Subcutaneous adipose tissue (tissue), 4 donors: ENCODE measurements around the gene CMPK2. TPM values are rescaled to one million over a fixed set of nuclear protein-coding genes. Genes with fewer than 3 reads are reported as not detected.

ENCODE experiments used
- CTCF ChIP-seq: fragments of 450-650 bp; IDR thresholded peaks from one replicate; pipeline ENCODE4 v1.5.1; 2016; ENCODE audit warnings: low read depth, mild to moderate bottlenecking, control low read depth, antibody characterized with exemption, moderate library complexity
- total RNA-seq, 4 donors: library from RNA; depleted of rRNA; stranded (reverse); fragments of >200 nt; gene quantifications; one replicate each; pipeline ENCODE4 v1.1.0, GENCODE V29; 2016

Gene CMPK2
- total RNA-seq, 4 donors from 2014 or later, result 2.4 to 17.1 (median 4.8) TPM

DNA sequence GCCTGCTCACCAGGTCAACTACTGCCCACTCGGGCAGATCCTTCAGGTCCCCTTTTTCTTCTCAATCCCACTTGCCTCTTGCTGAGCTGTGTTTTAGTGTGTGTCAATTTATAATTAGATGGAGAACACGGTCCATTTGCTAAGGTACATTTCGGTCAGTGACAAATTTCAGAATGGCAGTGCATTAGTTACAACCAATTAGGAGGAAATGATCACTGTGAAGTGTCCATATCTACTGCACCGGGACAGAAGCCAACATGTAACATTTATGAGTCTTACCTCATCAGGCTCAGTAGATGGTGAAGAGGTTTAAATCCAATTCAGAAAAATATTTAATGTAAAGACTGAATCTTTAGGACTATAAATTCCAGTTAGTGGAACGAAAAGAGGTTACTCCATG lies 47.7 kb downstream of the CMPK2 start:
- no peak for TF ChIP-seq CTCF

DNA sequence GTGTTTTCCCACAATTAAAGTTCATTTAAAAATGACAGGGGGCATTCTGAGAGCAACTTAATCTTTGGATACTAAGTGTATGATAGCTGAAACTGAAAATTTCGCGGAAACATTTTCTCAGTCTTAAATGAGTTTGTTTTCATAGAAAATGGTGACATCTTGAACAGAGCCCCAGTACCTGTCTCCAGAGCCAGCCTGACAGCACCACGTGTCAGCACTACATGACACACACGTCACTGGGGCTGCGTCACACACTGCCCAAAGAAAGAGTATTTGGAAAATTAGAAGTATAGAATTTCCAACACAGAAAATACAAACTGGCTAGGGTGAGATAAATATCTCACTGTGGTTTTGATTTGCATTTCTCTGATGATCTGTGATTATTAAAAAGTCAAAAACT lies 50.8 kb downstream of the CMPK2 start:
- TF ChIP-seq CTCF, result no peak

DNA sequence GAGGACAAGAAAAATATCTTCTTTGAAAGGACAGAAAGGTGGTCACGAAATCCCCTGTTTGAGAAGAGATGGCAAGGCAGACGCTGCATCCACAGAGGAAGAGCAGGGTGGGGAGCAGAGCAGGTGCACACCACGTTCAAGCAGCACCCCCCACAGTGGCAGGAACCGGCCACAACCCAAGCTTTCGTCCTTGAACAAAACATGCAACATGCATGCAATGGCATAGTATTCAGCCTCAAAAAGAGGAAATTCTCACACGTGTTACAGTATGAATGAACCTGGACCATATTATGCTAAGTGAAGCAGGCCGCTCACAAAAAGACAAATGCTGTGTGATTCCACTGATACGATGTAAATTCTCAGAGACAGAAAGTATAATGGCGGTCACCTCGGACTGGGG lies 51.4 kb downstream of the CMPK2 start:
- no peak for TF ChIP-seq CTCF

GRCh38 chr2:6813573-6813972 lies 52.1 kb downstream of the CMPK2 start:
- TF ChIP-seq CTCF, result no peak

DNA sequence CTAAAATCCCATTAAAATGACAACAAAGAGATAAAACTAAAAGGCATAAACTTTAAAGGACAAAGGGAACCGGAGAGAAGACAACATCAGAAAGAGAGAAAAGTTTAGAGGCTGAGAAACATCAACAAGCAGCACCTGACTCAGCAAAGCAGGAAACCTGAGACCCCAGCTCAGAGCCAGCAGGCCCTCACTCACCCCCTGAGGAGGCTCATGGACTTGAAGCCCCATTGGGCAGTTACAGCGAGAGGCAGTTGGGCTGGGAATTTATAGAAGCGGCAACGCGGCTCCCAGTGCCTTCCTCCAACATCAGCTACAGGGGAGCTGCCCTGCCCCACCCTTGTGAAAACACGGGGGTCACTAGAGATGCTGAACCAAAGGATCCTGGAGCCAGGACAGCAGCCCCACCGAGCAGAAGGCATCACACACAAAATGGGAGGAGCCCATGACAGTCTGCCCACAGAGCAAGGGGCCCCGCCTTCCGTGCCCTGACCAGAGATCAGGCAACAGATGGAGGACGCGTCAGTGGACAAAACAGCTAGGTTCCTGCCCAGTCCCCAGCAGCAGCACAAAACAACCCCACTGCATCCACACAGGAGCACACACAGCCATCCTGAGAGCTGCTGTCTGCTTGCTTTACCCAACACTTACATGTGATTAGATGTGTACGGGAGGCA lies 52.7 kb downstream of the CMPK2 start:
- TF ChIP-seq CTCF, result no peak

- TF ChIP-seq CTCF, result no peak
Observed at GRCh38 chr2:6810961-6811360, 54.7 kb downstream of the CMPK2 start.

DNA sequence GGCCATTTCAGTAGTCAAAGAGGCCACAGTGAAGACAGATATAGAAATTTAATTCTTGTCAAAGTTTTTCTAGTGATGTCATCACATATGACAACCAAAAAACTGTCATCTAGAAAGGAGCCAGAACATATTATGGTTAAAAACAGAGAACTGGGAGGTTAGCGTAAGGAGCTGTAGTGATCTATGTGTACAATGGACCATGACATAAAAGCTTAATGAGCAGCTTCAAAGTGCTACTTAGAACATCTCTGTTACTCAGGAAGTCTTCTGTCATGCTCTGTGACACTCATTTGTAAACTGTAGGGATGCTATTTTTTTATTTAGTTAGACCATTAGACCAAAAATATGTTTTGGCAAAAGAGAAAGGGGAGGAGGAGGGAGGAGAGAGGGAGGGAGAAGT lies 57.3 kb downstream of the CMPK2 start:
- no peak for TF ChIP-seq CTCF
